ENCODE measurements around the gene MTX2.
"Not testable (repeated sequence)": the region's sequence is repeated elsewhere in the genome, so short reads cannot be mapped to it uniquely, and the experiment has no call there.

MTX2 gene

GRCh38 chr2:176368349-176368748 is 99.1 kb downstream of the MTX2 start:
- no peak for TF ChIP-seq CTCF (IDR thresholded peaks at IDR 0.05; ENCODE audit: borderline replicate concordance, insufficient read depth, low read depth, low read length)
- no peak overlapping the region for H3K4me3 ChIP-seq (ENCODE audit: low read depth, low read length)

GRCh38 chr2:176370467-176371171 is 101.4 kb downstream of the MTX2 start:
- TF ChIP-seq CTCF (IDR thresholded peaks at IDR 0.05; ENCODE audit: borderline replicate concordance, insufficient read depth, low read depth, low read length): no peak

GRCh38 chr2:176373155-176373554 is 103.9 kb downstream of the MTX2 start:
- H3K4me3 ChIP-seq (ENCODE audit: low read depth, low read length): not testable (repeated sequence)

More at GRCh38 chr2:176370467-176371171, 101.4 kb downstream of the MTX2 start:
- H3K4me3 ChIP-seq (ENCODE audit: low read depth, low read length): no peak overlapping the region

- no peak for TF ChIP-seq CTCF (IDR thresholded peaks at IDR 0.05; ENCODE audit: borderline replicate concordance, insufficient read depth, low read depth, low read length)
- H3K4me3 ChIP-seq (ENCODE audit: low read depth, low read length): no peak overlapping the region
Observed at GRCh38 chr2:176378323-176378722, 109.1 kb downstream of the MTX2 start.

- no peak overlapping the region for H3K4me3 ChIP-seq (ENCODE audit: low read depth, low read length)
- no peak for TF ChIP-seq CTCF (IDR thresholded peaks at IDR 0.05; ENCODE audit: borderline replicate concordance, insufficient read depth, low read depth, low read length)
Observed at GRCh38 chr2:176380341-176380740, 111.1 kb downstream of the MTX2 start.

GRCh38 chr2:176383100-176383499 is 113.9 kb downstream of the MTX2 start:
- no peak overlapping the region for H3K4me3 ChIP-seq (ENCODE audit: low read depth, low read length)
- no peak for TF ChIP-seq CTCF (IDR thresholded peaks at IDR 0.05; ENCODE audit: borderline replicate concordance, insufficient read depth, low read depth, low read length)

GRCh38 chr2:176383836-176384442 is 114.7 kb downstream of the MTX2 start:
- no peak for TF ChIP-seq CTCF (IDR thresholded peaks at IDR 0.05; ENCODE audit: borderline replicate concordance, insufficient read depth, low read depth, low read length)

More at GRCh38 chr2:176383836-176384442, 114.7 kb downstream of the MTX2 start:
- no peak overlapping the region for H3K4me3 ChIP-seq (ENCODE audit: low read depth, low read length)

Data from GM12875 (cell line).